HG03064 (cell line): Measurements from ENCODE around the gene RBM20.
"Not testable (repeated sequence)": the region's sequence is repeated elsewhere in the genome, so short reads cannot be mapped to it uniquely, and the experiment has no call there.

Experiments
- ATAC-seq: cut with Tn5 transposase; IDR thresholded peaks from one replicate; pipeline ENCODE4 v1.9.1; 2021; ENCODE audit warnings: low read depth; ENCODE audit not compliant: unreplicated experiment

RBM20 gene

GRCh38 chr10:110699859-110700468 is 55.8 kb downstream of the RBM20 start:
- ATAC-seq, result no peak

- ATAC-seq, result no peak
These were observed 56.9 kb downstream of the RBM20 start for GRCh38 chr10:110700947-110701616.

DNA sequence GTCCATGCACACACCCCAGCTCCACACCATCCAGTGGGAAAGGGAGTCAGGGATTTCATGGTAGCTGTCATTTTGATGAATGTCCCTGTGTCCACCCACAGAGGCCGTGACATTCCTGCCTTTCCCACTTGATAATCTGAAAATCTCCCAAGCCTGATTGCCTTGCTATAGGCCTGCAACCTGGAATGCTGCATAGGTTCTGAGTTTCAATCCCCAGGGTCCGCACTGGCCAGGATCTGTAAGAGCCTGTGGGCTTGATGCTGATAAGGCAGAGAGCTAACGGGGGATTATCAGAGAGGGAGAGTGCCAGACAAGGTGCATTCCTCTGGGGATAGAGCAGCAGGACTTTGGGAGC is 57.5 kb downstream of the RBM20 start:
- no peak for ATAC-seq

DNA sequence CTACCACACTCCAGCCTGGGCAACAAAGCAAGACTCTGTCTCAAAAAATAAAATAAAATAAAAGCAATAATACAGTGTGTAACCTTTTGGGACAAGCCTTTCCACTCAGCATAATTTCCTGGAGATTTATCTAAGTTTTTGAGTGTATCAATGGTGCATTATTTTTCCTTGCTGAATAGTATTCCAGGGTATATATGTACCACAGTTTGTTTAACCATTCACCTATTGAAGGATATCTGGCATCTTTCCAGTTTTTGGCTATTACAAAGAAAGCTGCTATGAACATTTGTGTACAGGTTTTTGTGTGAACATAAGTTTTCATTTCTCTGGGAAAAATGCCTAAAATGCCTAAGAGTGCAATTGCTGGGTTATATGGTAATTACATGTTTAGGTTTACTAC is 59.9 kb downstream of the RBM20 start:
- ATAC-seq, result no peak

GRCh38 chr10:110704906-110705476 is 60.9 kb downstream of the RBM20 start:
- no peak for ATAC-seq

GRCh38 chr10:110705596-110705995 is 61.5 kb downstream of the RBM20 start:
- not testable (repeated sequence) for ATAC-seq

- ATAC-seq, result no peak
These were observed 62.6 kb downstream of the RBM20 start for GRCh38 chr10:110706690-110707098.

DNA sequence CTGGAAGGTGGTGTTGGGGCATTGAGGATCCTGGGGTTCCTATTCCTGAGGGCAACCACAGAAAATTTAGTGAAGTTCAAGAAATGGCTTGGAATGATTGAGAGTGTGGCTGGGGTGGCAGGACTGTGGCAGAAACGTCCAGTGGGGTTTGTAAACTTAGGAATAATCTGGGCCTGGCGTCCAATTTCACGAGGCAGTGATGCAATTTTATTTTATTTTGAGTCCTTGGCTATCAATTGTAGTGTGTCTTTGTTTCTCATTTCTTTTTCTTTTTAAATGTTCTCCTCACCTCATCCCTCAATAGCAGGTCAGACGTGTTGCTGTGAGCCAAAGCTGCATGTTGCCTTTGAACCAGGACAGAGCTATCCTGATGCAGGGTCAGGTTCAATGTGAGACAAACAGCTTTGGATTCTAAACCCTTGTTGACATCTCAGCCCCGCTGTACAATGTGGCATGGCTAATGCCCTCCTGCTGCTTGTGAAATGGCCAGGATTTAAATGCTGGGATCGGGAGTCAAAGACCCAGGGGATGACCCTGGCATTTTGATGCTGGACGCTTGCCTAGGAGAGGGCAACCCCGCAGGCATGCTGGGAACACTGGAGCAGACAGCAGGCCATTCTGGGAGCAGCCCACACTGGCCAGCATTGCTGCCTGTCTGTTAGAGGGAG is 64.8 kb downstream of the RBM20 start:
- no peak for ATAC-seq

GRCh38 chr10:110709444-110709828 is 65.3 kb downstream of the RBM20 start:
- ATAC-seq, result no peak

DNA sequence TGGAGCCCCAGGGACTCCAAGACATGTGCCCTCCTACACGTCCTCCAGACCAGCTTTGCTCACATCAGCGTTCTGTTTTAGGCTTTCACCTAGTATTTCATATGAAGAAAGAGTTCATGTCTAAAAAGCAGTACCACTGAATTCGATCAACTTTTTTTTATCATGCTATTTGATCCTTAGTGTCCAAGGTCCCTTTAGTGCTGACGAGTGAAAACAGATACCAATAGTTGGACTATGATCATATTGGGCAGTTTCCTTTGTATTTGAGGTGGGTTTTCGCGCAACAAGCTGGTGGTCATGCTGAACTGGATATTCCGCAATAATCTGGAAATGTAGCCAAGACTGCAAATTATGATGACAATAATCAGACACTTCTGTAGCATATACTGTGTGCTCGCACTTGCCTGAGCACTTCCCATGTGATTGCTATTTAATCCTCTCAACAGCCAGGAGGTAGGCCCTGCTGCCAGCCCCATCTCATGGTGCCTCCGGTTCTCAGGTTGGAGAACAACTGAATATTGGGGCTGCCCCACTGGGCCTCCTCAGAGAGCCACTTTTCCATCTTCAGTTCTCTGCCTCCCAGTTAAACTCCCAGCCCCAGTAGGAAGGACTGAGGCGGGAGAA is 65.9 kb downstream of the RBM20 start:
- no peak for ATAC-seq

- no peak for ATAC-seq
These were observed 66.5 kb downstream of the RBM20 start for GRCh38 chr10:110710621-110711020.

DNA sequence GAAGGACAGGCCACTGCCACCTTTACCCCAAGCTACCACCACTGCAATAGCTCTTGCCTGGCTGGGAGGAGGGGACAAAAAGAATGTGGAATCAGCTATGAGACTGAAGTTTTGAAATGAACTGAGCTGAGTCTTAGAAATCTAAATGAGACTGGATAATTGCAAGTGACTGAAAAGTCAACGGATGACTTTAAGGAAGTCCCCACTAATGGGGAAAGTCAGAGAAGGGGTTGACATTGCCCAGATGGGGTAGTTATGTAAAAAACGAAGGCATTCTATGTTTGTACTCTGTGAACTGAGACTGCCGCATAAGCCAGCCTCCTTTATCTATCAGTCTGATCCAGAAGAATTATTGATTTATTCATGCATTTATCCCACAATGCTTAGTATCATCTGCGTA is 67.2 kb downstream of the RBM20 start:
- ATAC-seq, result no peak

DNA sequence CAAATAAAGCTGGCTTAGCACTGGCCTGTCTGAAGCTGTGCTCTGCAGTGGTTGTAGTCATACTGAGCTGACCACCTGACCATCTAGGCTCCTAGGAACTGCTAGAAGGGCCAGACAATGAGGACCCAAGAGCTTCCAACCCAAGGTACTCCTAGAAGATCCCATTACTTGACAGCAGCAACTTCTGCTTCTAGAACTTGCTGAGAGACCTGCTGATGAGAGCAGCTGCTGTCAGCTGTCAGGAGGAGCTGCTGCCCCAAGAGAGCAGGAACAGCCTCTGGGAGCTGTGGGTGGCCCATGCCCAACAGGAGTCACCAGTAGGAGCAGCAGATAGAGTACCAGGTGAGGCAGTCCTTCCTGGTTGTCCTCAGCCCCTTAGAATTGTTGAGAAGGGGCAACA is 70.2 kb downstream of the RBM20 start:
- no peak for ATAC-seq

DNA sequence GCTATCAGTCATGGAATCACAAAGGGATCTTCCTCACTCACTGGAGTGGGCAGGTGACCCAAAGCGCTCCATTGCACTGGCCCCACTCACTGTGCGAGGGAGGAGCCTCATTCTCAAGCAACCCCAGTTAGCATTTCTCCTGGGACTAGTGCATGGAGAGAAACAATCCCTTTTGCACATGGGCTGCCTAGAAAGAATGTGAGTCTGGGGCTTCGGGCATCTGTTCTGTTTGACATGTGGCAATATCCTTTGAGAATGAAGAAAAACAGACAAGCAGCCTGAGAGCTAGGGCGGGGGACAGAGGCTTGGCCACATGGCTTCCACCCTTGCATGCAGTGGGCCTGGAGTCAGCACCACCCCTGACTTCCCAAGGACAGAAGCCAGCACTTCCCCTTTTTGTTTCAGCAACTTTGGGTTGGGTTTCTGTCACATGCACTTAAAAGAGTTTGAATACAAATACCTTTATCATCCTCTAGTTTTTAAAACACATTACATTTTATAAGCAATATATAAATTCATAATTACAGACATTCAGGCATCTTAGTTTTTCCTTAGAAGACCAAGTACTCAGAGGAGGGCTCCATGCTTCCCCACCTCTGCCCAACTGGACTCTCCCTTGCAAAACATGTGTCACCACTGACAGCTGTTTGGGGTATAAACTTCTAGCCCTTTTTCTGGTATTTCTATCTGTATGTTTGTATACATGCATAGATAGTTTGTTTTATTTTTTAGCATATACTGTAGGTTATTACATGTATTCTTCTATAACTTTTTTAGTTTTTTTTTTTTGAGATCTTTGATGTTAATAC is 73.8 kb downstream of the RBM20 start:
- no peak for ATAC-seq

GRCh38 chr10:110721406-110722038 is 77.4 kb downstream of the RBM20 start:
- ATAC-seq, result no peak

- no peak for ATAC-seq
These were observed 79.2 kb downstream of the RBM20 start for GRCh38 chr10:110723224-110723891.

DNA sequence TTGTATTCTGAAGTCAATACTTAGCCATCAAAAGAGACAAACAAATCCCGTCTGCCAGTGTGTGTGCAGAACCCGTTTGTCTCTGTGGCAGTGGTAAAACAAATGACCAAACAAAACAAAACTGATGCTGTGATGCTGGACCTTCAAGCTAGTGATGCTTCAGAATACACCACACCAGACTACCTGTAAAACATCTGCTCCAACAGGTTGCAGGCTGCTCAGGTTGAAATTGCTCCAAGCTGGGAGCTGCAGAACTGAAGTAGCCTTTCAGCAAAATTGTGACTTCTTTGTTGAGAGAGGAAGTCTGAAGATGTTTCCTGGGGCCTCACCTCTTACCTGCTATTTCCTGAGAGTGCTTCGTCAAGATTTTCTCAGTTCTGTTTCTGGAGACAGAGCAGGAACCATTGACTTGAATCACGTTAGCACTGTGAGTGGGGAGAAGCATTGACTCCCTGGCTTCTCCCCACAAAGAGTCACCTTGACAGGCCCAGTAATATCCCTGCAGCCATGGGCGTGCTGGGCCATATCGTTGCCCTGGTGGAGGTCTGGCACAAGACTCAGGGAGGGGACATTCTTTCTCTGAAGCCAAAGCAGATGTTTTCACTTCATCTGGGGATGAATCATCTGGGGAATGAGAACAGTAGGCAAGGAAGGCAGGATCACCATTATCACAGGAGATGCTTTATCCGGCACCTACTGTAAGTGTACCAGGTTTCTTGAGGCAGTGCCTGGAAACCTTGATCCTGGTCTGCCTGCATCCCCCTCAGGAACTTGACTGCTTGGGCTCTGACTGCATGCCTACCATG is 80.2 kb downstream of the RBM20 start:
- peak; percentile 85 for ATAC-seq

GRCh38 chr10:110724937-110725336 is 80.8 kb downstream of the RBM20 start:
- no peak for ATAC-seq
